Transverse colon (tissue), 4 donors: Measurements from ENCODE around the gene PCDHGB6.

ENCODE experiments used
- EP300 ChIP-seq: sonication (generic); formaldehyde crosslinking; IDR thresholded peaks from one replicate; pipeline ENCODE4 v1.6.1; 2017; ENCODE audit warnings: antibody characterized with exemption, low read depth
- POLR2A ChIP-seq: fragments of 450-650 bp; IDR thresholded peaks from one replicate; pipeline ENCODE4 v1.6.1; 2016; ENCODE audit warnings: antibody characterized with exemption, mild to moderate bottlenecking, moderate library complexity
- POLR2AphosphoS5 ChIP-seq, 3 donors: sonication (generic); formaldehyde crosslinking; IDR thresholded peaks; one replicate each; pipeline ENCODE4 v1.6.1; 2016; ENCODE audit warnings: antibody characterized with exemption in 3 of 3
- TF ChIP-seq, protein P1 (sequence below), 5 experiments: fragments of 200-600 bp in 3 of 5; fragments of 450-650 bp in 2 of 5; sonication (generic) in 3 of 5; IDR thresholded peaks; 1 replicate in 2 of 5; 2 replicates in 3 of 5; pipeline ENCODE4 v1.5.1; 2016 to 2017; ENCODE audit warnings: antibody characterized with exemption in 5 of 5, inconsistent platforms in 3 of 5, mild to moderate bottlenecking in 2 of 5, moderate library complexity in 1 of 5

DNA sequence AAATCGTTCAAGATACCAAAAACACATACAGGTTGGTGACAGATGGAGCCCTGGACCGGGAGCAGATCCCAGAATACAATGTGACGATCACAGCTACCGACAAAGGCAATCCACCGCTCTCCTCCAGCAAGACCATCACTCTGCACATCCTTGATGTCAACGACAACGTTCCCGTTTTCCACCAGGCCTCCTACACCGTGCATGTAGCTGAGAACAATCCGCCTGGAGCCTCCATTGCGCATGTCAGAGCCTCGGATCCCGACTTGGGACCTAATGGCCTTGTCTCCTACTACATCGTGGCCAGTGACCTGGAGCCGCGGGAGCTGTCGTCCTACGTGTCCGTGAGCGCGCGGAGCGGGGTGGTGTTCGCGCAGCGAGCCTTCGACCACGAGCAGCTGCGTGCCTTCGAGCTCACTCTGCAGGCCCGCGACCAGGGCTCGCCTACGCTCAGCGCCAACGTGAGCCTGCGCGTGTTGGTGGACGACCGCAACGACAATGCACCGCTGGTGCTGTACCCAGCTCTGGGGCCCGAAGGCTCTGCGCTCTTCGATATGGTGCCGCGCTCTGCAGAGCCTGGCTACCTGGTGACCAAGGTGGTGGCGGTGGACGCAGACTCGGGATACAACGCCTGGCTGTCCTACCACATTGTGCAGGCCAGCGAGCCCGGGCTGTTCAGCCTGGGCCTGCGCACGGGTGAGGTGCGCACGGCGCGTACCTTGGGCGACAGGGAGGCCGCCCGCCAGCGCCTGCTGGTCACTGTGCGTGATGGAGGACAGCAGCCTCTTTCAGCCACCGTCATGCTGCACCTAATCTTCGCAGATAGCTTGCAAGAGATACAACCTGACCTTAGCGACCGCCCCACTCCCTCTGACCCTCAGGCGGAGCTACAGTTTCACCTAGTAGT lies 36.0 kb upstream of the PCDHGB6 start:
- TF ChIP-seq EP300 (no peak), POLR2AphosphoS5 (IDR thresholded peaks at IDR 0.05) (no peak), POLR2A (no peak)
- TF ChIP-seq, protein P1, sequence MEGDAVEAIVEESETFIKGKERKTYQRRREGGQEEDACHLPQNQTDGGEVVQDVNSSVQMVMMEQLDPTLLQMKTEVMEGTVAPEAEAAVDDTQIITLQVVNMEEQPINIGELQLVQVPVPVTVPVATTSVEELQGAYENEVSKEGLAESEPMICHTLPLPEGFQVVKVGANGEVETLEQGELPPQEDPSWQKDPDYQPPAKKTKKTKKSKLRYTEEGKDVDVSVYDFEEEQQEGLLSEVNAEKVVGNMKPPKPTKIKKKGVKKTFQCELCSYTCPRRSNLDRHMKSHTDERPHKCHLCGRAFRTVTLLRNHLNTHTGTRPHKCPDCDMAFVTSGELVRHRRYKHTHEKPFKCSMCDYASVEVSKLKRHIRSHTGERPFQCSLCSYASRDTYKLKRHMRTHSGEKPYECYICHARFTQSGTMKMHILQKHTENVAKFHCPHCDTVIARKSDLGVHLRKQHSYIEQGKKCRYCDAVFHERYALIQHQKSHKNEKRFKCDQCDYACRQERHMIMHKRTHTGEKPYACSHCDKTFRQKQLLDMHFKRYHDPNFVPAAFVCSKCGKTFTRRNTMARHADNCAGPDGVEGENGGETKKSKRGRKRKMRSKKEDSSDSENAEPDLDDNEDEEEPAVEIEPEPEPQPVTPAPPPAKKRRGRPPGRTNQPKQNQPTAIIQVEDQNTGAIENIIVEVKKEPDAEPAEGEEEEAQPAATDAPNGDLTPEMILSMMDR (IDR thresholded peaks at IDR 0.05), result no peak
